ENCODE results near the gene FGFR4.
A peak's percentile ranks its signal among the peaks of the same experiment; 100 is the strongest.

FGFR4 gene

GRCh38 chr5:177094224-177095087, 7.7 kb downstream of the FGFR4 start:
- peak; percentile 80 for DNase-seq (ENCODE audit: low read depth)
- H3K4me3 ChIP-seq (ENCODE audit: control insufficient read depth, low read depth, low read length), result no peak overlapping the region
- TF ChIP-seq, protein P1, sequence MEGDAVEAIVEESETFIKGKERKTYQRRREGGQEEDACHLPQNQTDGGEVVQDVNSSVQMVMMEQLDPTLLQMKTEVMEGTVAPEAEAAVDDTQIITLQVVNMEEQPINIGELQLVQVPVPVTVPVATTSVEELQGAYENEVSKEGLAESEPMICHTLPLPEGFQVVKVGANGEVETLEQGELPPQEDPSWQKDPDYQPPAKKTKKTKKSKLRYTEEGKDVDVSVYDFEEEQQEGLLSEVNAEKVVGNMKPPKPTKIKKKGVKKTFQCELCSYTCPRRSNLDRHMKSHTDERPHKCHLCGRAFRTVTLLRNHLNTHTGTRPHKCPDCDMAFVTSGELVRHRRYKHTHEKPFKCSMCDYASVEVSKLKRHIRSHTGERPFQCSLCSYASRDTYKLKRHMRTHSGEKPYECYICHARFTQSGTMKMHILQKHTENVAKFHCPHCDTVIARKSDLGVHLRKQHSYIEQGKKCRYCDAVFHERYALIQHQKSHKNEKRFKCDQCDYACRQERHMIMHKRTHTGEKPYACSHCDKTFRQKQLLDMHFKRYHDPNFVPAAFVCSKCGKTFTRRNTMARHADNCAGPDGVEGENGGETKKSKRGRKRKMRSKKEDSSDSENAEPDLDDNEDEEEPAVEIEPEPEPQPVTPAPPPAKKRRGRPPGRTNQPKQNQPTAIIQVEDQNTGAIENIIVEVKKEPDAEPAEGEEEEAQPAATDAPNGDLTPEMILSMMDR (conservative IDR thresholded peaks at IDR 0.05; ENCODE audit: control insufficient read depth, insufficient read depth, low read depth, low read length), result no peak

GRCh38 chr5:177095088-177095669, 8.5 kb downstream of the FGFR4 start:
- DNase-seq (ENCODE audit: low read depth), result no peak
- no peak overlapping the region for H3K4me3 ChIP-seq (ENCODE audit: control insufficient read depth, low read depth, low read length)
- TF ChIP-seq, protein P1 (conservative IDR thresholded peaks at IDR 0.05; ENCODE audit: control insufficient read depth, insufficient read depth, low read depth, low read length), result no peak

GRCh38 chr5:177096162-177097015, 9.7 kb downstream of the FGFR4 start:
- no peak overlapping the region for H3K4me3 ChIP-seq (ENCODE audit: control insufficient read depth, low read depth, low read length)
- TF ChIP-seq, protein P1 (conservative IDR thresholded peaks at IDR 0.05; ENCODE audit: control insufficient read depth, insufficient read depth, low read depth, low read length), result no peak
- no peak for DNase-seq (ENCODE audit: low read depth)

- no peak for DNase-seq (ENCODE audit: low read depth)
- no peak overlapping the region for H3K4me3 ChIP-seq (ENCODE audit: control insufficient read depth, low read depth, low read length)
- TF ChIP-seq, protein P1 (conservative IDR thresholded peaks at IDR 0.05; ENCODE audit: control insufficient read depth, insufficient read depth, low read depth, low read length), result no peak
Observed at GRCh38 chr5:177097016-177097985, 10.6 kb downstream of the FGFR4 start.

- no peak overlapping the region for H3K4me3 ChIP-seq (ENCODE audit: control insufficient read depth, low read depth, low read length)
- no peak for DNase-seq (ENCODE audit: low read depth)
- TF ChIP-seq, protein P1 (conservative IDR thresholded peaks at IDR 0.05; ENCODE audit: control insufficient read depth, insufficient read depth, low read depth, low read length), result no peak
Observed at GRCh38 chr5:177098120-177098469, 11.4 kb downstream of the FGFR4 start.

Measured in fibroblast of mammary gland (primary cell).